ENCODE measurements around the gene SLC47A1.

Gene SLC47A1

DNA sequence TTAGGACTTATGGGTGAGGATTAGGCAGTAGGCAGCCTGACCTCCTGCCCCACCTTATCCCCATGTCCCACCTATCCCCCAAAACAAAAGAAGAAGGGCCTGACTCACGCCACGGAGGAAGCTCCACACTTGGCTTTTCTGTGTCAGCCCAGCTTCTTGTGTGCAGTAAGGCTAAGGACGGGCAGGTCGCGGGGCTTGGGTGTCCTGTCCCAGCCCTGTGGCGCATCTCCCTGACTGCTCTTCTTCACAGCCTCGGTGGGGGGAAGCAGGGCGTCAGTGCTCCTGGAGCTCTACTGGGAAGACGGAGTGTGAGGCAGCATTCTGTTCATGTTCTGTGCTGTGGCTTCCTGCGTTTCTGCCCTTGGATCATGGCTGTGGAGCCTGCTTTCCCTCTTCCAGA is 80.3 kb downstream of the SLC47A1 start:
- no peak for DNase-seq

DNA sequence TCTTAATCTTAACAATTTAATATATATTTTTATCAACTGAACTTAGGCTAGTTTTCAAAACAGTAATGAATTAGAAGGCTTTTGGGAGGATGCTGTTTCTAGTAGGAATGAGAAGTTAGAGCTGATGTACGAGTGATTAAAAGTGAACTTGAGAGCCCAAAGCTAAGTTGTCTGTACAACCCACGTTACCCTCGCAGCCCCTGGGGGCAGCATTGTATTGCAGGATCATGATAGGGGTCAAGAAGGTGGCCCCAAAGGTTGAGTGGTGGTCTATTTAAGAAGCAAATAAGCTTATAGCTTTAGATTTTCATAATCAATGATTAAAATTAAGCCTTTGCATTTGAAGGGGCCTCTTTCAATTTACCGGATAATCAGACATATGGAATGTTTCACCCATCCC is 81.2 kb downstream of the SLC47A1 start:
- DNase-seq: no peak

DNA sequence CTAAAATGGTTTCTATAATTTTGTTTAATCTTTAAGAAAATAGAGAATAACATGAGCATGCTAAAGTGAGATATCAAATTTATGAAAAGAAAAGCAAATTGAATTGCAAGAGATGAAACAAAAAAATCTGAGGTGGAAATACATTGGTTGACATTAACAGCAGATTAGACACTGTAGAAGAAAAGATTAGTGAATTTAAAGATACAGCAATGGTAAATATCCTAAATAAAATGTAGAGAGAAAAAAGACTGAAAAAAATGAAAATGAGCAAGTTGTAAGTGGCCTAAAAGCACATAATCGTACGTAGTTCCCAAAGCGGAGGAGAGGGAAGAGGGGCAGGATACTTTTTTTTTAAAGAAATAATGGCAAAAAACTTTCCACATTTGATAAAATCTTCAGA is 84.4 kb downstream of the SLC47A1 start:
- DNase-seq: no peak

DNA sequence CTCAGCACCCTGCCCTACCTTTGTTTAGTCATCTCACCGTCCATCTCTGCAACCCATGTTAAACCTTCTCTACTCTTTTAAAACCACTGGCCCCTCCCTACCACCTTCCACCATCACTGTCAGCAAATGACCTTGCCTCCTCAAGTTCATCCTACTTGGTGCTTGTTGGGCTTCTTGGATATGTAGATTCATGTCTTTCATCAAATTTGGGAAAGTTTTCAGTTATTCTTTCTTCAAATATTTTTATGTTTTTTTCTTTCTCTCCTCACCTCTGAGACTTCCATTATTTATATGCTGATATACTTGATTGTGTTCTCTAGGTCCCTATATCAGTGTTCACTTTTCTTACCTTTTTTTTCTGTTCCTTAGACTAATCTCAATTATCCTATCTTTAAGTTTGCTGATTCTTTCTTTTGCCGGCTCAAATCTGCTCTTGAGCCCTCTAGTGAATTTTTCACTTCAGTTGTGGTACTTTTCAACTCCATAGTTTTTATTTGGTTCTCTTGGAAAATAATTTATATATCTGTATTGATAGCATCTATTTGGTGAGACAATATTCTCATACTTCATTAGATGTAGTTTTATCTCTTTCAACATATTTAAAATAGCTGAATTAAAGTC is 86.2 kb downstream of the SLC47A1 start:
- no peak for DNase-seq

DNA sequence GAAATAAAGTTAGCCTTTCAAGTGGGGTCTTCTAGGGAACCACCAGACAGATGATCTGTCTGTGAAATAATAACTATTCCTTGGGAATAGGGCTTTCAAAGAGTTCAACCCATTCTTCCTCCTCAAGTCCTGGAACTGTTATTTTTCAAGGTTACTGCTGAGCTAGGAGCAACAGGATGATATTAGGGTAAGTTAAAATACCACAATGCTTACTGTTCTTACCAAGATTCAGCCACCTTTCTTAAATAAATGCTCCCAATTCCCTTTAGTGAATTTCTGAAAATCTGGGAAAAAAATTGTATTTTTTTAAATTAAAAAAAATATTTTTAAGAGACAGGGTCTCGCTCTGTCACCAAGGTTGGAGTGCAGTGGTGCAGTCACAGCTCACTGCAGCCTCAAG is 88.0 kb downstream of the SLC47A1 start:
- DNase-seq: no peak

DNA sequence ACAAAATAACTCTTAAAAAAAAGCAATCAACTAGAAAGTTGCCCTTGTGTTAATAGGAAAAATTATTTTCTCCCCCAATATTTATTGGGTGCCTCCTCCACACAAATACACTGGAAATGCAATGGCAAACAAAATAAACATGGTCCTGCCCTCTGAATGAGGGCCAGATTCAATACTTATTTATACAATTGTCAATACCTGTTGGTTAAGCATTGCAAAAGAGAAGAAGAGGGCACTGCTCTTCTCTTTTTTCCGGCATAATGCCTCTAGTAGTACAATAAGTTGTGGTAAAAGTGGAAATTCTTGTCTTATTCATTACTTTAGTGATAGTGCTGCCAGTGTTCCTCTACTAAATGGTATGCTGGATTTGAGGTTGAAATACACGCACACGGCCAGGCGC is 92.4 kb downstream of the SLC47A1 start:
- DNase-seq: no peak

Data from activated CD4-positive, alpha-beta T cell treated with anti-CD3 and anti-CD28 coated beads, Interleukin-2, amount 50 U/mL, for 16 hours (primary cell).